ENCODE data around the gene GSTK1.
A peak's percentile ranks its signal among the peaks of the same experiment; 100 is the strongest.
"Not testable (repeated sequence)": the region's sequence is repeated elsewhere in the genome, so short reads cannot be mapped to it uniquely, and the experiment has no call there.

GSTK1 gene

DNA sequence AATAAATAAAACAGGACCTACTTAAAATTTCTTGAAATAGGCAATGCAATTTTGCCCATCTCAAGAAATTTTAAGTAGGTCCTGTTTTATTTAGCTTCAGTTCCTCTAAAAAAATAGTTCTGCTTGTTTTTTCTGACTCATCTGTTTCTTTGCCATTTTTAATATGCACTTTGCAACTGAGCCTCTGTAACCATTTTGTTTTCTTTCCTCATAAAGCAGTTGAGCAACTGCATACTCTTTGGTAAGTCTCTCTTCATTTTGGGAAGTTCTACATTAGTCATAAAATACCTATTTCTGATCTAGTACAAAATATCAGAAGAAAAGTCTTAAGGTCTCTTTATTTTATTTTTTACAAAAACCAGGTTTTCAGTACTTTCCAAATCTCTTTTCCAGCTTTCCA, 23.4 kb upstream of the GSTK1 start:
- no peak for FAIRE-seq

- peak; percentile 66 for FAIRE-seq
Observed at GRCh38 chr7:143240291-143241168, 22.7 kb upstream of the GSTK1 start.

DNA sequence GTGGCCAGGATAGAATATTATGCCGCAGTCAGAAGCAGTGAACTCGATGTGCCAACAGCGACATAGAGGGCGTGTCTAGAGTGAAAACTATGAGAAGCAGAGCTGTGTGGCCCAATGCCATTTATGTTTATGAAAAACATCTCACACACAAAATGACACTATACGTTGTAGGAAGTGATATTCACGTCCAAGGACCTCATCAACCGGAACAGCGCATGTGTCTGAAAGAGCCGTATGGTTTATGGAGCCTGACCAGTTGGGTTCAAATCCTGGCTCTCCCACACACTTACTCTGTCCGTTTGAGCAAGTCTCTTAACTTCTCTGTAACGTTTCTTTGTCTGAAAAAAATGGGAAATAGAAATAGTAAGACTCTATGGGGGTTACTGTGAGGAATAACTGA, 20.9 kb upstream of the GSTK1 start:
- FAIRE-seq: no peak

GRCh38 chr7:143243111-143243510, 20.1 kb upstream of the GSTK1 start:
- FAIRE-seq: no peak

- FAIRE-seq: no peak
Observed at GRCh38 chr7:143243614-143244013, 19.6 kb upstream of the GSTK1 start.

- no peak for FAIRE-seq
Observed at GRCh38 chr7:143244321-143244720, 18.9 kb upstream of the GSTK1 start.

- FAIRE-seq: no peak
Observed at GRCh38 chr7:143245123-143245522, 18.1 kb upstream of the GSTK1 start.

GRCh38 chr7:143247372-143247771, 15.9 kb upstream of the GSTK1 start:
- no peak for FAIRE-seq

DNA sequence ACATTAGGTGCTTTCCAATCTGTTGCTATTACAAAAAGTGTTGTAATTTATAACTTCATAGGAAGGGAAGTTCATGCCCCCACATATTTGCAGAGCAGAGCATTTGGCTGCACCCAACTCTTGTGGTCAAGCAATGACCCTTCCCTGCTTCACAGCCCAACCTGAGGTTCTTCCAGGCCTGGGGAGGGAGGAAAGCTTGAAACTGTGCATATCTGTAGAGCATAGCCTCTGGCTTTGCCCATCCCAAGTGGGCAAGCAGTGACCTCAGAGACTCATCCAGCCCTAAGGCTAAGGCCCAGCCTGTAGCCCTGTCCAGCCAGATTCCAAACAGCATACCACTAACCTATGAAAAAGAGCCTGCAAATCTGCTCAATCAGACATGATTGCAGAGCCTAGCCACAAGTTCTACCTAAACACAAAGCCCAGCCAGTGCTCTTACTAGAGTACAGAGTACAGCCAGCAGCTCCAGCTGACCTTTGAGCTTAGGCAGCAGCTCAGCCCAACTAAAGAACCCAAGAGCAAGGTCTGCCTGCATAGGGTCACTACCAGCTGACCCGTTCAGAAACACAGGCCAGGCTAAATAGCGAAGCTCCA, 14.4 kb upstream of the GSTK1 start:
- no peak for FAIRE-seq

DNA sequence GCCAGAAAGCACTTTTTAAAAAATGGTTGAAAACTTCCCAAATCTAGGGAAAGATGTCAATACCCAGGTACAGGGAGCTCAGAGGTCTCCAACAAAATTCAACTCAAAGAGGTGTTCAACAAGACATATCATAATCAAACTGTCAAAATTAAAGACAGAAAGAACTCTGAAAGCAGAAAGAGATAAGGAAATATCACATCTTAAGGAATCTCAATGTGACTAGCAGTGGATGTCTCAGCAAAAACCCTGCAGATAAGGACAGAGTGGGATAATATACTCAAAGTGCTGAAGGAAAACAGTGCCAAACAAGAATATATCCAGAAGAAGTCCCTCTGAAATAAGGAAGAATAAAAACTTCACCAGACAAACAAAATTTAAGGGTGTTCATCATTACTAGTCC, 13.0 kb upstream of the GSTK1 start:
- FAIRE-seq: no peak

DNA sequence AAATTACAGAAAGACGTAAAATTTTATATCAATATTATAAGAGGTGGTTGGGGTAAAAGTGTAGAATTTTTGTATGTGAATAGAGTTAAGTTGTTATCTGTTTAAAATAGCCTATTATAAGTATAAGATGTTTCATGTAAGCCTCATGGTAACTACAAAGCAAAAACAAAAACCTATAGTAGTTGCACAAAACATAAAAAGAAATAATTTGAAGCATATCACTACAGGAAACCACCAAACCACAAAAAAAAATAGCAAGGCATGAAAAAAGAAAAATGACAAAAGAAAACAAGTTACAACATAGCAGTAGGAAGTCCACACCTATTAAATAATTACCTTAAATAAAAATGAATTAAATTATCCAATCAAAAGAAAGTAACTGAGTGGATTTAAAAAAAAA, 12.4 kb upstream of the GSTK1 start:
- FAIRE-seq: peak; percentile 4

- no peak for FAIRE-seq
Observed at GRCh38 chr7:143252006-143252405, 11.2 kb upstream of the GSTK1 start.

DNA sequence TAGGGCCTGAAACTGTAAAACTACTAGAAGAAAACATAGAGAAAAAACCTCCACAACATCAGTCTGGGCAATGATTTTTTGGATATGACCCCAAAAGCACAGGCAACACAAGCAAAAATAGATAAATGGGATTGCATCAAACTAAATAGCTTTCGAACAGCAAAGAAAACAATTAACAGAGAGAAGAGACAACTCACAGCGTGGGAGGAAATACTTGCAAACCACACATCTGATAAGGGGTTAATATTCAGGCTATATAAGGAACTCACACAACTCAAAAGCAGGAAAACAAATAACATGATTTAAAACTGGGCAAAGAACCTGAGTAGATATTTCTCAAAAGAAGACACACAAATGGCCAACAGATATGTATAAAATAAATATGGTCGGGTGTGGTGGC, 7.7 kb upstream of the GSTK1 start:
- no peak for FAIRE-seq

- no peak for FAIRE-seq
Observed at GRCh38 chr7:143256325-143256724, 6.9 kb upstream of the GSTK1 start.

GRCh38 chr7:143256932-143257331, 6.3 kb upstream of the GSTK1 start:
- no peak for FAIRE-seq

DNA sequence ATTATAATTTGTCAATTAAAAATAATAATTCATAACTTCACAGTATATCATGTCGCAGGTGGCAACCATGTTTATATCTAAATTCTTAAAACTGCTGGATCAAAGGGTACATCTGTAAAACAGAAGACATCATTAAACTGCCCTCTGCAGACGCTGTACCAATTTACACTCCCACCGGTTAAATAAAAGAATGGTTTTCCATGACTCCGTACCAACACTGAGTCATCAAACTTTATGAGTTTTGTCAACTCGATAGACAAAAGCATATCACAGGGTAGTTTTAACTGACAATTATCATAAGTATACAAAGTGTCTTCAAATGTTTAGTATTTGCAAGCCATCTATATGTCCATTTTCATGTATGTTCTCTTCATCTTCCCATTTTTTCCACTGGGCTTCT, 5.7 kb upstream of the GSTK1 start:
- FAIRE-seq: no peak

- FAIRE-seq: no peak
Observed at GRCh38 chr7:143258831-143259230, 4.4 kb upstream of the GSTK1 start.

GRCh38 chr7:143259765-143260164, 3.5 kb upstream of the GSTK1 start:
- FAIRE-seq: no peak

GRCh38 chr7:143261901-143262300, 1.3 kb upstream of the GSTK1 start:
- no peak for FAIRE-seq

DNA sequence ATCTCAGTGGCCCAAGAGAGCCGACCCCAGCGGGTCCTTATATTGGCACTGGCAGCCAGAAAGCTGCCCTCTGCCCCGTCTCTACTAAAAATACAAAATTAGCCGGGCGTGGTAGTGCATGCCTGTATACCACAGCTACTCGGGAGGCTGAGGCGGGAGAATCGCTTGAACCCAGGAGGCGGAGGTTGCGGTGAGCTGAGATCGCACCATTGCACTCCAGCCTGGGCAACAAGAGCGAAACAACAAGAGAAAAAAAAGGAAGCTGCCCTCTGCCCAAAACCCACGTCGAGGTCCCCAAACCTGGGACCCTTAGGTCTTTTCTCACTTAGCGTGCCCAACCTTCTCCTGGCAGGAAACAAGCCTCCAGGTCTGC, 941 bp downstream of the GSTK1 start:
- FAIRE-seq: not testable (repeated sequence)

- no peak for FAIRE-seq
Observed at GRCh38 chr7:143265017-143265693, 1.9 kb downstream of the GSTK1 start.

- FAIRE-seq: no peak
Observed at GRCh38 chr7:143269251-143269650, 6.0 kb downstream of the GSTK1 start.

DNA sequence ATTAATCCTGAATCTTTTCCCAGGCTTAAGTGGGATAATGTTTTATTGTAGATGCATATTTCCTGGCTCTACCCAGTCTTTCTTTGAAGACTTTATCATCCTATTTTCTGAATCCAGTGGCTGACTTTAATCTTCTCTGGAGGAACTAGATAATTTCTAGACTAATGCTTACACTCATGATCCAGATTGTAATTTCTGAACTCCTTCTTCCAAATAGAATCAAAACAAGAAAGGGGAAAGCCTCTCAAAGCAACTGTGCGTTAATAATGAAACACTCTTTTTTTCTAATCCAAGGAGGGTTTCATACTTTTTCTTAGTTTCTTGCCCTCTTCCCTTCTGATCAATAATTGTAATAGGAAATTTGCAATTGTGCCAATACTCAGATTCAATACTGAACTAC, 8.0 kb downstream of the GSTK1 start:
- FAIRE-seq: no peak

- FAIRE-seq: no peak
Observed at GRCh38 chr7:143272871-143273270, 9.6 kb downstream of the GSTK1 start.

Data from endometrium (tissue), 2 donors.